OCI-M2 (cell line): Measurements from ENCODE around the gene ADSL.

Experiments
- DNase-seq: peaks from one replicate; lab custom pipeline; 2025; ENCODE audit not compliant: unreplicated experiment; lab: John Stamatoyannopoulos, UW

The ADSL gene

DNA sequence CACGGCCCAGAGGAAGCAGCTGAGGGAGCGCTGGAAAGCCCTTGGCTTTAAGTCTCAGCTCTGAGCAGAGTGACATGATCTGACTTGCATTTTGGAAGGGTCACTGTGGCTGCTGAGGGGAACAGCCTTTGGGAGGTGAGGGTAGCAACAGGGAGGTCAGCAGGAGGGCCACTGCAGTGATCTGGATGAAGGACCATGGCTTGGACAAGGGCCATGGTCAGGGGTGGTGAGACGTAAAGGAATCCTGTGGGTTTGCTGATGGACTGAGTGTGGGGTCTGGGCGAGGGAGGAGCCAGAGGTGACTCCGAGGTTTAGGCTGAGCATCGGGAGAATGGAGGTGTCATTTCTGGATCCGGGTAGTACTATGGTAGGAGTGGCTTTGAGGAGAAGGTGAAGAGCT is 57.4 kb downstream of the ADSL start:
- no peak for DNase-seq

DNA sequence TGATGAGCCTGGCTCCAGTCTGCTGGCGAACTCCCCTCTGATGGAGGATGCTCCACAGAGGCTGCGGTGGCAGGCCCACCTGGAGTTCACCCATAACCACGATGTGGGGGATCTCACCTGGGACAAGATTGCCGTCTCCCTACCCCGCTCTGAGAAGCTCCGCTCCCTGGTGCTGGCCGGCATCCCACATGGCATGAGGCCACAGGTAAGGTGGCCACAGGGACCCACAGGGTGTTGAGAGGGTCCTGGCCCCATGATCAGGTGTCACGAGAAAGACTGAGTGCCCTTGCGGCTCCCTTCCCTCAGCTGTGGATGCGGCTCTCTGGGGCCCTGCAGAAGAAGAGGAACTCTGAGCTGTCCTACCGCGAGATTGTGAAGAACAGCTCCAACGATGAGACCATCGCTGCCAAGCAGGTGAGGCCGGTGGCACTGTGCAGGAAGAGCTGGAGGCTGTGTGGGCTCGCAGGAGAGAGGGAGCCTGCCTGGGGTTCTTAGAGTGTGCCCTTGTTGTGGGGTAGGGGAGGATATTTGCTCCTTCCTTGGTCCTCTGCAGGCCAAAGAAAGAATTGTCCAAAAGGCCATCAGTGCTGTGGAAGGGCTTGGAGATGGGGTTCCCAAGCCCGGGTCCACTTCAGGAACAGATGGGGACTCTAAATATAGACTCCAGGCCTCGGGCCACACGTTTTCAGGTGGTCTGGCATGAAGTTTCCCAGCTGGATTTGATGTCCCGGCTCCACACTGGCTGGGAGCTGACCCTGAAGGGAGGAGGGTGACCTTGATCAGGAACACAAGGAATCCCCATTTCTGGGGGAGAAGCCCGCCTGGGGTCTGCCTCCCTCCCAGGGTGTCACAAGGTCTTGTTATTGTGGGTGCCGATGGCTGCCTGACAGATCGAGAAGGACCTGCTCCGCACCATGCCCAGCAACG is 58.2 kb downstream of the ADSL start:
- no peak for DNase-seq

GRCh38 chr22:40405178-40406062 is 59.1 kb downstream of the ADSL start:
- DNase-seq = no peak

DNA sequence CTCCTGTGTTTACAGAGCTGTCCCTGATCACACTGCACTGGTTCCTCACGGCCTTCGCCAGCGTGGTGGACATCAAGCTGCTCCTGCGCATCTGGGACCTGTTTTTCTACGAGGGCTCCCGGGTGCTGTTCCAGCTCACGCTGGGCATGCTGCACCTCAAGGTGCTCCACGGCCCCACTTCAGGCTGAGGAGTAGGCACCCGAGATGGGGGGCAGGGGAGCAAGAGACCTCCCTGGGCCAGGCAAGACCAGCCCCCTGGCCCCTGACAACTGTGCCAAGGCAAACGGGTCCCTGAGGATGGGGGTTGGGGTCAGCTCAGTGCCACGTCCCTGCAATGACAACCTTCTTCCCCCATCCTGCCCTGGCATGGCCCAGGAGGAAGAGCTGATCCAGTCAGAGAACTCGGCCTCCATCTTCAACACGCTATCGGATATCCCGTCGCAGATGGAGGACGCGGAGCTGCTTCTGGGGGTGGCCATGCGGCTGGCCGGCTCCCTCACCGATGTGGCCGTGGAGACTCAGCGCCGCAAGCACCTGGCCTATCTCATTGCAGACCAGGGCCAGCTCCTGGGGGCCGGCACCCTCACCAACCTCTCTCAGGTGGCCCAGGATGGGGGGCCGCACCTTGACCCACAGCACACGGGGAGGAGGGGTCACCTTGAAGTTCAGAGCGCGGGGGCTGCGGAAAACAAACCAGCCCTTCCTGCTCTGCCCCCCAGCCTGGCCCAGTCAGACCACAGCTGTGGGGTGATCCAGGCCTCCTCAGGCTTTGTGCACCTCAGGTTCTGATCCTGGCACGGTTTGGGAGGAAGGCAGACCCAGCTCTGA is 60.0 kb downstream of the ADSL start:
- no peak for DNase-seq

DNA sequence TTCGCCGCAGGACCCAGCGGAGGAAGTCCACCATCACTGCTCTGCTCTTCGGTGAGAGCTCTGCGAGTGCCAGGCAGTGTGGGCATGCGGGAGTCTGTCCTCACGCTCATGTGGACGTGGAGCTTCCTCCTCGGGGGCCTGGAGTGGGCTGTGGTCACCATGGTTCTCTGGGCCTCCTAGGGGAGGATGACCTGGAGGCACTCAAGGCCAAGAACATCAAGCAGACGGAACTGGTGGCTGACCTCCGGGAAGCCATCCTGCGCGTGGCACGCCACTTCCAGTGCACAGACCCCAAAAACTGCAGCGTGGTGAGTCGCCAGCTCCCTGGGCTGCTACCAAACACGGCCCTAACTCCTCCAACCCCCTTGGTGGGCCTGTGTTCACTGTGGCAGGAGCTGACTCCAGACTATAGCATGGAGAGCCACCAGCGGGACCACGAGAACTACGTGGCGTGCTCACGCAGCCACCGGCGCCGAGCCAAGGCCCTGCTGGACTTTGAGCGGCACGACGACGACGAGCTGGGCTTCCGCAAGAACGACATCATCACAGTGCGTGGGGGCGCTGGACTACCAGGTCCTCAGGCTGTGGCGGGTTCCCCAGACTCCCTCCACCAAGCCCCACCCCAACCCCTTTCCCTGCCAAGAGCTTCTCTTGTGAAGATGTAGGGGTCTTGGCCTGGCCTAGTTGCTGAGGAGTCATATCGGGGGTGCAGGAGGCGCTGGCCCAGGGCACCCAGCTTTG is 60.9 kb downstream of the ADSL start:
- DNase-seq = no peak

DNA sequence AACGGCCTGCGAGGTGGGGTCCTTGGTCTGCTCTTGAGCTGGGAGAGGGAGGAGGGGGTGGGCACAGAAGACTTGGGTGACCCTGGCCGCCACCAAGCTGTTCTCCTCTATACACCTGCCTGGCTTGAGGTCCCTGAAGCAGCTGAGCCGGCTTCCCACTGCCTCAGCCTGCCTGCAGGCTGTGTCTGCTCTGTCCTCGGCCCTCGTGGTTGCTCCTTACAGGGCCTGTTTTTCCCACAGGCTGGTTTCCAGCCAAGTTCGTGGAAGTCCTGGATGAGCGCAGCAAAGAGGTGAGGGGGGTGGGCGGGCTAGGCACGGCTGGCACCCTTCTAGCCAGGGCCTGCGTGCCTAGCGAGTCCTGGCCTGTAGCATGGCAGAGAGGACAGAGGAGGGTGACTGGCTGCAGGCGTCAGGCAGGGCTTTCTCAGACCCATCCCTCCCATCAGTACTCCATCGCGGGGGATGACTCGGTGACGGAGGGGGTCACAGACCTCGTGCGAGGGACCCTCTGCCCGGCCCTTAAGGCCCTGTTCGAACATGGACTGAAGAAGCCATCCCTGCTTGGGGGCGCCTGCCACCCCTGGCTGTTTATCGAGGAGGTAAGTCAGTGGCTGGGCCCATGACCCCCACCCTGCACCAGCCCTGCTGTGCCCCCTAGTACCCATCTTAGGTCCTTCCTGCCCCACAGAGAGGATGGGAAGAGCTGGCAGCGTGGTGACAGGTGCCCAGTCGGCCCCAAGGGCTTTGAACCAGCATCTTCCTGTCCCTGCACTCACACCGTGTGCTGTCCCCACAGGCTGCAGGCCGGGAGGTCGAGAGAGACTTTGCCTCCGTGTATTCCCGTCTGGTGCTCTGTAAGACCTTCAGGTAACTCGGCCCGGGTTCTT is 61.8 kb downstream of the ADSL start:
- DNase-seq = no peak

GRCh38 chr22:40408718-40409612 is 62.7 kb downstream of the ADSL start:
- no peak for DNase-seq

- no peak for DNase-seq
These were observed 63.4 kb downstream of the ADSL start for GRCh38 chr22:40409613-40410113.

DNA sequence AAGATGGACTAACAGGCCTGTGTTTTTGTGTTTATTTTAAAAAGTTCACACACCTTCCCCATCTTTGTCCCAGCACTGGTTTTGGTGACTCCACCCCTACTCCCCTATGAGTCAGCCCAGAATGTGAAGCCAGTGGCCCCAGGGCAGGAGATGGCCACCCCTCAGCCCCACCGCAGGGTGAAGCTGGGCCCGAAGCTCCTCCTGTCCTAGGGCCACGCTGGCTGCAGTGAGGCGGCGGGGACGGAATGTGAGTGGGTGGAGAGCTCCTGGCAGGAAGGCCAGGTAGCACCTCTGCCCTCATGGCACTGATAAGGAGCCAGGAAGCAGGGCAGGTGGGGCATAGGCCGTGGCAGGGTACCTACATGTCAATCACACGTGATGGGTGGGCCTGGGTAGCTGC is 64.0 kb downstream of the ADSL start:
- DNase-seq = no peak

GRCh38 chr22:40410731-40411505 is 64.6 kb downstream of the ADSL start:
- no peak for DNase-seq

- no peak for DNase-seq
These were observed 65.2 kb downstream of the ADSL start for GRCh38 chr22:40411506-40411861.

GRCh38 chr22:40412441-40412840 is 66.1 kb downstream of the ADSL start:
- DNase-seq = no peak

GRCh38 chr22:40413873-40414272 is 67.6 kb downstream of the ADSL start:
- no peak for DNase-seq

DNA sequence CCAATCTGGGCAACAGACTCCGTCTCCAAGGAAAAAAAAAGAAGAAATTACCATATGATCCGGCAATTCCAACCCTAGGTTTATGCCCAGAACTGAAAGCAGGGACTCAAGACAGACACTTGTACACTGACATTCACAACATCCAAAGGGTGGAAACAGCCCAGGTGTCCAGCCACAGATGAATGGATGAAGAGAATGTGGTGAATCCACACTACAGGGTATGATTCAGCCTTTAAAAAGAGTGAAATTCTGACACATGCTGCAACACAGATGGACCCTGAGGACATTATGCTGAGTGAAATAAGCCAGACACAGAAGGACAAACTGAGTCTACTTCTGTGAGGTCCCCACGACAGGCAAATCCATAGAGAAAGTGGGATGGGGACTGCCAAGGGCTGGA is 68.0 kb downstream of the ADSL start:
- no peak for DNase-seq

GRCh38 chr22:40414838-40415505 is 68.7 kb downstream of the ADSL start:
- DNase-seq = no peak

DNA sequence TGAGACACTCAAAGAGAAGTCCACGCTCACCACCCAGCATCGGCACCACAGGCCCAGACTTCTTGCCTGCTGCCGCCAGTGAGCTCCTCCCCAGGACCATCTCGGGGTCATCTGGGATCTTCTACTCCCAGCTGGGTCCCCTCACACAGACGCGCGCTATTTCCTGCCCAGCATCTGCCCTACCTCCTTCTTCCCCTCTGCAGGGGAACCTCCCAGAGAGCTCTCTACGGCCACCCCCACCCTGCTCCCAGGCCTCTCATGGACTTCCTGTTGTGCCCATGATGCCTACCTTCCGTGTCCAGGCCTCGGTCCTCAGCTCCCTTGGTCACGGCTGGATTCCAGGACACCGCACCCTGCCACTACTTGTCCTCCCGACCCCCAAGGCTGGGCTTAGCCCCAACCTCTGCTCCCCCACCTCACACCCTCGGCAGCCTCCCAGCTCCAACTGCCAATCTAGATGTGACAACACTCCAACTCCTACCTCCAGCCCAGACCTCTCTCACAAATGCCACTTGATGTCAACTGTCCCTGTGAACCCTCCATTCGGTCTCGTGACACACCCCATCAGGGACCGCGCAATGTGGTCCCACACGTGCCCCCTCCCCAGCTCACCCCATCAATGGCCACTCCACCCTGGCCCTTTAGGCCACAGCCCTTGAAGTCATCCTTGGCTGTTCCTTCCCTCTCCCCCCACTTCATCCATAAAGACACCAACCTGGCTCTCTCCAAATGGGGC is 69.4 kb downstream of the ADSL start:
- DNase-seq = no peak

DNA sequence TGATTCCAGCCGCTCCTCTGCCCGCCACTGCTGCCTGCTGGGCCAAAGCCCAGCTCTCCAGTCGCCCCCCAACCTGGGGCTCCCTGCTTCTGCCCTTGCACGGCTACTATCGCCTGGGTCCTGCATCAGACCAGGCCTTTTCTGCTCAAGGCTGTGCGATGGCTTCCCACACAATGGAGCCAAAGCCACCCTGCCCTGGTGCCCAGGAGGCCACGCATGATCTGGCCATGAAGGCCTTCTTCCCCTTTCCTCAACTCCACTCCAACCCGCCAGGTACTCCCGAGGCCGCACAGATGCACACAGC is 69.9 kb downstream of the ADSL start:
- no peak for DNase-seq
